Stimulated activated naive B cell treated with anti-CD40 and anti-IgM and Interleukin-4, amounts not matched to agents 10 μg/mL and 1 μg/mL and 100 μg/mL, for 72 hours (primary cell): ENCODE measurements around the gene CALR3.
"Not testable (repeated sequence)": the region's sequence is repeated elsewhere in the genome, so short reads cannot be mapped to it uniquely, and the experiment has no call there.

ENCODE experiments used
- ATAC-seq, 2 donors: fragments of 150-1000 bp; cut with Tn5 transposase; replicated peaks; 2 replicates each; pipeline ENCODE4 v1.10.0; 2021; ENCODE audit warnings: moderate library complexity in 1 of 2
- DNase-seq: peaks from one replicate; pipeline ENCODE4 v3.0.0; 2021
- H3K27ac Mint-ChIP-seq: one replicate; pipeline ENCODE4 v1.8.0; 2022; ENCODE audit warnings: mild to moderate bottlenecking, mixed read lengths
- H3K27me3 Mint-ChIP-seq, 2 donors: one replicate each; pipeline ENCODE4 v1.8.0; 2022; ENCODE audit warnings: mixed read lengths in 2 of 2
- H3K36me3 Mint-ChIP-seq, 2 donors: one replicate each; pipeline ENCODE4 v1.8.0; 2022; ENCODE audit warnings: mixed read lengths in 2 of 2, mild to moderate bottlenecking in 1 of 2
- H3K4me1 Mint-ChIP-seq, 2 donors: one replicate each; pipeline ENCODE4 v1.8.0; 2022; ENCODE audit warnings: mixed read lengths in 2 of 2, mild to moderate bottlenecking in 1 of 2
- H3K4me3 Mint-ChIP-seq, 2 donors: one replicate each; pipeline ENCODE4 v1.8.0; 2022; ENCODE audit warnings: mild to moderate bottlenecking in 2 of 2, mixed read lengths in 2 of 2, moderate library complexity in 1 of 2
- H3K9me3 Mint-ChIP-seq, 2 donors: one replicate each; pipeline ENCODE4 v1.8.0; 2022; ENCODE audit warnings: mixed read lengths in 2 of 2, mild to moderate bottlenecking in 1 of 2

CALR3 gene

DNA sequence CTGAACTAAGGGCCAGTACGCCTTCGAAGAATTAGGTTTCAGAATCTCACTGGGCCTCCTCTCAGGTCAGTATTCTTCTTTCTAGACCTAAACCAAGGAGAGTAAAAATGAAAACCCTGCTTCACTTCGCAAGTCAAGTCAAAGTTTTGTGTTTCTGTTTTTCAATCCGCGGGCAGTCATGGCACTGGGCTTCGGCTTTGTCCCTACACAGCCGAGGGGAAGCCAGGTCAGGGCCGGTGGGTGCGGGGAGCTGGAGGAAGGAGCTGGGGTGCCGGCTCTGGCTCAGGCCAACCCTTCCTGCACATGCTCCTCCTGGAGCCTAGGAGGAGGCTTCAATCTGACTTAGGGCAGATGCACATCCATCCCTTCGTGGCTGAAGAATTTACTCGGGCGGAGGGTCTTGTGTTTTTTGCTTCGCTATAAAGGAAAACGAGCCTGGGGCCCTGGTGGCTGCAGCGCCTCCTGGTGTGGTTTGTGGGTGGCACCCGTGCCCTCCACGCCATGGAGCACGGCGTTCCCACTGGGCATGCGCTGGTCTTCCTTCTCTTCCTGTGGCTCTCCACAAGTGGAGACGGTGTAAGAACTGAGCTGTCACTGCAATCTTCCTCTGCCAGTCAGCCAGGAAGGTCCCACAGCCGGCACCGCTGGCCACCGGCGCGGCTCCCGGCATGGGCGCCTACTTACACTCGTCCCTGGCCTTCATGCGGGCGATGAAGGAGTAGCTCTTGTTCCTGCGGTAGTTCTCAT, 22.7 kb upstream of the CALR3 start:
- no peaks in the 10 kb centered on the region for H3K9me3 Mint-ChIP-seq
- ATAC-seq (no peak), DNase-seq (no peak)
- peaks cover 0 to 5% of the 10 kb centered on the region in 2 donors for H3K4me1 Mint-ChIP-seq
- peak overlapping the region in 1 of 2 donors; percentile 30 for H3K4me3 Mint-ChIP-seq
- H3K27me3 Mint-ChIP-seq, result no peaks in the 10 kb centered on the region
- peaks cover 43 to 64% of the 10 kb centered on the region in 2 donors for H3K36me3 Mint-ChIP-seq
- no peak overlapping the region for H3K27ac Mint-ChIP-seq

DNA sequence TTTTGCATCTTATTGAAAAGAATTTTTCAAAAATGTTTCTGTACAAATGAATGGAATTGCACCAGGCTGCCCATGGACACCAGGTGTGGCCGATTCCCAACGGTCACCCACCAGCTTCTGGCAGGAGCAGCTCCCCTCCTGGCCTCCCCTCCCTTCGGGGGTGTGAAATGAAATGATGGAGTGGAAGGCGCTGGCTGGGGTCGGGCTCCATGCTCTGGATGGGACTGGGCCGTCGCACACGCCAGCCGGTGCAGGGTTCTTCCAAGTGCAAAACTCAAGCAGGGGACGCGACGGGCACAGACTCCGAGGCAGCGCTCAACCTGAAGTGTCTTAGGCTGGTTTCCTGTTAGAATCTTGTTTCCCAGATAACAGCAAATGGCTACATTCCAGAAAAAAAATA, 22.1 kb upstream of the CALR3 start:
- peaks cover 0 to 5% of the 10 kb centered on the region in 2 donors for H3K4me1 Mint-ChIP-seq
- peaks cover 41 to 63% of the 10 kb centered on the region in 2 donors for H3K36me3 Mint-ChIP-seq
- H3K9me3 Mint-ChIP-seq, result no peaks in the 10 kb centered on the region
- no peaks in the 10 kb centered on the region for H3K27me3 Mint-ChIP-seq
- DNase-seq (no peak), ATAC-seq (no peak)
- no peak overlapping the region for H3K27ac Mint-ChIP-seq
- no peak overlapping the region for H3K4me3 Mint-ChIP-seq

DNA sequence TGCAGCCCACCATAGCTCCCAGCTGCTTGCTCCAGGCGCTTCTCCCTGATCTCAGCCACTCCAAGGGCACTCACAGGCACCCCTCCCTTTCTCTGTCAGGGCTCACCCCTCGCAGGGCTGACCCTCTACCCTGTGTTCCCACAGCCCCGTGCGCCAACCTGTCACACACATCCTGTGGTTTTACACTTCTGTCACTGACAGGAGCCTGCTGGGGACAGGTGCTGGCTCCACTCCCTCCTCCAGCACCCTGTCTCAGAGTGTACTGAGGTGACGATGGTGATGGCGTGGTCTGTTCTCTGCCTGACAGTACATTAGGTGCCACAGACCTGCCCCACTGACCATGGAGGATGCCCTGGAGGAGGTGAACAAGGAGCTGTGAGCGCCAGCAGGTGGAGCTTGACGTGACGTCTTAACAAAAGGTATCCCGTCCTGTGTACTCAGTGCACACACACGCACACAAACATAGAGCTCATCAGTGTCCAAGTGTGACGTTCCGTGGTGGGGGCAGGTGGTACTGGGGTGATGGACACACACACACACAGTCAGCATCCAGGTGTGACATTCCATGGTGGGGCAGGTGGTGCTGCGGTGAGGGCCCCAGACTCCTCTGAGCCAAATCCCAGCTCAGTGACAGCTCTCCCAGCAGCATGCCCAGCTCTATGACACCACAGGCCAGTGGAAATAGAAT, 21.1 kb upstream of the CALR3 start:
- H3K4me1 Mint-ChIP-seq, result peaks cover 0 to 5% of the 10 kb centered on the region in 2 donors
- H3K4me3 Mint-ChIP-seq, result no peak overlapping the region
- H3K27me3 Mint-ChIP-seq, result no peaks in the 10 kb centered on the region
- H3K27ac Mint-ChIP-seq, result peak overlapping the region; percentile 25
- ATAC-seq, result peak; percentile 13 to 22
- no peak for DNase-seq
- no peaks in the 10 kb centered on the region for H3K9me3 Mint-ChIP-seq
- H3K36me3 Mint-ChIP-seq, result peaks cover 40 to 60% of the 10 kb centered on the region in 2 donors

DNA sequence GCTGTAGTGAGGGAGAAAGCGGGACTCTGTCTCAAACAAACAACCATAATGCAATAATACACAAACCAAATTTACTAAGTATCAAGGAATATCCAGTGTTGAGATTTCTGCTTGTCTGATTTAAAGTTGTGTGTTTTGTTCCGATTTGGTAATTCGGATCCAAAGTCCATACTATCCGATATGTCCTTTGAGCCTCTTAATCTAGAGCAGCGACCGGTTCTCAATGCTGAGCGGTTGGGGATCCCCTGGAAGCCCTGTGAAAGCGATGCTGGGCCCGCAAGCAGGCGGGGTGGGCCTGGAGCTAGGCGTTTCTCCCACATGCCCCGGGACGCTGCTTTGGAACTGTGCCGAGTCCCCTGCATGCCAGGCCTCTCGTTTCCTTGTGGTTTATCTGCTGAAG, 20.4 kb upstream of the CALR3 start:
- Mint-ChIP-seq H3K9me3 (no peaks in the 10 kb centered on the region), H3K4me1 (peaks cover 0 to 5% of the 10 kb centered on the region in 2 donors), H3K36me3 (peaks cover 40 to 64% of the 10 kb centered on the region in 2 donors), H3K27ac (no peak overlapping the region), H3K4me3 (no peak overlapping the region), H3K27me3 (no peaks in the 10 kb centered on the region)
- ATAC-seq (no peak), DNase-seq (no peak)

DNA sequence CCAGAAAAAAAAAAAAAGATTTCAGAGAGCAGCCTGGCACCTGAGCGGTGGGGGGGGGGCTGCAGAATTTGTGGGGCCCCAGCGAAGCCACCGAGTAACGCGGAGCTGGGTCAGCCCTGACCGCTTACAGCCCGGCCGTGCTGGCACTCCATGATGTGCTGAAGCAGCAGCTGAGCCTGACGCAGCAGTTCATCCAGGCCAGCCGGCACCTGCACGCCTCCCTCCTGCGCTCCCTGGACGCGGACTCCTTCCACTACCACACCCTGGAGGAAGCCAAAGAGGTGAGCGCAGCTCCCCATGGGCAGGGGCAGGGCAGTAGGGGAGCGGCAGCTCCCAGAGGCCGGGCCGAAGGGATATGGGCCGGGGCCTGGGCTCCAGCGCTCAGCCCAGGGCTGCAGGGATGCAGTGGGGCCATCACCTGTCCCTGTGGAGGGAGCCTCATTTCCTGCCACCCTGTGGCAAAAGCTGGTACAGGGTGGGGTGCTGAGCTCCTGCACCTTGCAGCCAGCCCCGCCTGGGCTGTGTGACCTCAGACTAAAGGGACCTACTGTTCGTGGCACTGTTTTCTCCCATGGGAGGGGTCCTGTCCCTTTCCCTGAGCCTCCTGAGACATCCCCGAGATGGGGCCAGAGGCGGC, 18.5 kb upstream of the CALR3 start:
- H3K27ac Mint-ChIP-seq, result no peak overlapping the region
- peak in 1 of 2 donors; percentile 40 for ATAC-seq
- no peak for DNase-seq
- no peak overlapping the region for H3K4me3 Mint-ChIP-seq
- no peaks in the 10 kb centered on the region for H3K27me3 Mint-ChIP-seq
- H3K4me1 Mint-ChIP-seq, result peaks cover 0 to 5% of the 10 kb centered on the region in 2 donors
- peaks cover 30 to 54% of the 10 kb centered on the region in 2 donors for H3K36me3 Mint-ChIP-seq
- no peaks in the 10 kb centered on the region for H3K9me3 Mint-ChIP-seq

DNA sequence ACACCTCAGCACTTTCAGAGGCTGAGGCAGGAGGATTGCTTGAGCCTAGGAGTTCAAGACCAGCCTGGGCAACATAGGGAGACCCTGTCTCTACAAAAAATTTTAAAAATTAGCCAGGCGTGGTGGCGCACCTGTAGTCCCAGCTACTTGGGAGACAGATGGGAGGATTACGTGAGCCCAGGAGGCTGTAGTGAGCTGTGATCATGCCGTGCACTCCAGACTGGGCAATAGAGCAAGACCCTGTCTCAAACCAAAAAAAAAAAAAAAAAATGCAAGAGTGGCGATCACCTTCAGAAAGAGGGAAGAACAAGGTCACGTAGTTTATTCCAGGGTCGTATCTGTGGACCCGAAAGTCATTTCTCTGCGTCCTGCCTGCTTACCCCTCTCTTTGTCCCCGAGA, 16.6 kb upstream of the CALR3 start:
- DNase-seq, ATAC-seq, H3K4me1 Mint-ChIP-seq, H3K27ac Mint-ChIP-seq, H3K27me3 Mint-ChIP-seq, H3K9me3 Mint-ChIP-seq, H3K4me3 Mint-ChIP-seq: not testable (repeated sequence)
- peaks cover 26 to 44% of the 10 kb centered on the region in 2 donors for H3K36me3 Mint-ChIP-seq

DNA sequence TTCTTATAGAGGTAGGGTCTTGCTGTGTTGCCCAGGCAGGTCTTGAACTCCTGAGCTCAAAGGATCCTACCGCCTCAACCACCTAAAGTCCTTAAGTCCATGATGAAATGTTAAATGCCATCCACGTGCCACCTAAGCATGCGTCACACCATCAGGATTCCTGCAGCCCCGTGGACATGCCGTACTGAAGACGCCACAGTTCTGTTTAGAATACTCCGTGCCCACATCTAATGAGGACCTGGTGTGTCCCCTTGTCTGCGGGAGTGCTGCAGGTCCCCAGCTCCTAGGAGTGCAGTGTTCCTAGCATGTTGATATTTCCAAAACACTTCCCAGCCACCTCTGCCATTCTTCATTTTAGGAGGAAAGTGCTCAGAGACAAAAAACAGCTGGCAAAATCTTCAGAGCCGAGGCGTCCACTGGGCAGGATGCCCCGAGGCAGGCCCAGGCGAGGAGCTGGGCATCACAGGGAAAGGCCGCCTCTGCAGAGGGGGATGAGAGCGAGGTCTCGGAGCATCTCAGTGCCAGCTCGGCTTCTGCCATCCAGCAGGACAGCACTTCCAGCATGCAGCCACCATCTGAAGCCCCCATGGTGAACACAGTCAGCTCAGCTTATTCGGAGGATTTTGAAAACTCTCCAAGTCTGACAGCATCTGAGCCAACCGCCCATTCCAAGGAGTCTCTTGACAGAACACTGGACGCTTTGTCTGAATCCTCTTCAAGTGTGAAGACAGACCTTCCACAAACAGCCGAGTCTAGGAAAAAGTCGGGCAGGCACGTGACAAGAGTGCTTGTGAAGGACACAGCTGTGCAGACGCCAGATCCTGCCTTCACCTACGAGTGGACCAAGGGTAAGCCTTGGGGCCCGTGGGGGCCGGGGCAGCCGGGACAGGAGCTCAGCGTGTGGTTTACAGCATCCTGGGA, 13.4 kb upstream of the CALR3 start:
- Mint-ChIP-seq H3K4me1 (peaks cover 0 to 1% of the 10 kb centered on the region in 2 donors), H3K36me3 (peaks cover 21 to 34% of the 10 kb centered on the region in 2 donors), H3K4me3 (no peak overlapping the region), H3K9me3 (no peaks in the 10 kb centered on the region), H3K27me3 (no peaks in the 10 kb centered on the region), H3K27ac (no peak overlapping the region)
- ATAC-seq, result no peak
- no peak for DNase-seq

DNA sequence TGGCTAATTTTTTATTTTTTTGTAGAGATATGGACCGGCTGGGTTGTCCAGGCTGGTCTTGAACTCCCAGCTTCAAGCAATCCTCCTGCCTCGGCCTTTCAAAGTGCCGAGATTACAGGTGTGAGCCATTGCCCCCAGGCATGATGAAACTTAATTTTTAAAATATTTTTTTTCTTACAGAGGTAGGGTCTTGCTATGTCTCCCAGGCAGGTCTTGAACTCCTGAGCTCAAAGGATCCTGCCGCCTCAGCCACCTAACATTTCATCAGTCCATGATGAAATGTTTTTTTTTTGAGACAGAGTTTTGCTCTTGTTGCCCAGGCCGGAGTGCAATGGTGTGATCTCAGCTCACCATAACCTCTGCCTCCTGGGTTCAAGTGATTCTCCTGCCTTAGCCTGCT, 12.6 kb upstream of the CALR3 start:
- Mint-ChIP-seq H3K27me3 (no peaks in the 10 kb centered on the region), H3K36me3 (peaks cover 27 to 34% of the 10 kb centered on the region in 2 donors), H3K4me1 (peaks cover 0 to 1% of the 10 kb centered on the region in 2 donors), H3K4me3 (no peak overlapping the region), H3K27ac (no peak overlapping the region), H3K9me3 (no peaks in the 10 kb centered on the region)
- ATAC-seq, result no peak
- no peak for DNase-seq

DNA sequence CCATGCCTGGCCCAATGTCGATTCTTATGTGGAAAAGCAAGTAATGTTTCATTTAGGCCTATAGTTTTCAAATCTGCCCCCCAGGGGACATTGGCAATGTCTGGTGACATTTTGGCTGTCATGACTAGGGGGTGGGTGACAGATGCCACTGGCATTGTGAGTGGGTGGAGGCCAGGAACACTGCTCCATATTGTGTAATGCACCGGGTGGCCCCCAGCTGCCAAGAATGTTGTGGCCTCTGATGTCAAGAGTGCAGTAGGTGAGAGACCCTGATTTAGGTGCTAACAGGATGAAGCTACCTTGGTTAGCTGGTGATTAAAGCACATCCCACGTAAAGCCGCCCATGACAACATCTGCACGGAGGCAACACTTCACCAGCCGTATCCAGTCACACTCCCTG, 11.0 kb upstream of the CALR3 start:
- no peaks in the 10 kb centered on the region for H3K9me3 Mint-ChIP-seq
- no peak overlapping the region for H3K4me3 Mint-ChIP-seq
- H3K27me3 Mint-ChIP-seq, result no peaks in the 10 kb centered on the region
- H3K36me3 Mint-ChIP-seq, result peaks cover 23 to 31% of the 10 kb centered on the region in 2 donors
- ATAC-seq (no peak), DNase-seq (no peak)
- no peak overlapping the region for H3K27ac Mint-ChIP-seq
- H3K4me1 Mint-ChIP-seq, result peaks cover 0 to 1% of the 10 kb centered on the region in 2 donors

DNA sequence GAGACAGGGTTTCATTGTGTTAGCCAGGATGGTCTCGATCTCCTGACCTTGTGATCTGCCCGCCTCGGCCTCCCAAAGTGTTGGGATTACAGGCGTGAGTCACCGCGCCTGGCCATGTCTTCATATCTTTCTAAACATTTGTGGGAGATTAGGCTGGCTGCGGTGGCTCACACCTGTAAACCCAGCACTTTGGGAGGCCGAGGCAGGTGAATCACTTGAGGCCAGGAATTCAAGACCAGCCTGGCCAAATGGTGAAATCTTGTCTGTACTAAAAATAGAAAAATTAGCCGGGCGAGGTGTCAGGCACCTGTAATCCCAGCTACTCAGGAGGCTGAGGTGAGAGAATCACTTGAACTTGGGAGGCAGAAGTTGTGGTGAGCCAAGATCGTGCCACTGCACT, 10.2 kb upstream of the CALR3 start:
- peaks cover 22 to 29% of the 10 kb centered on the region in 2 donors for H3K36me3 Mint-ChIP-seq
- not testable (repeated sequence) for H3K27ac Mint-ChIP-seq, H3K27me3 Mint-ChIP-seq, ATAC-seq, DNase-seq, H3K4me1 Mint-ChIP-seq, H3K4me3 Mint-ChIP-seq, H3K9me3 Mint-ChIP-seq

DNA sequence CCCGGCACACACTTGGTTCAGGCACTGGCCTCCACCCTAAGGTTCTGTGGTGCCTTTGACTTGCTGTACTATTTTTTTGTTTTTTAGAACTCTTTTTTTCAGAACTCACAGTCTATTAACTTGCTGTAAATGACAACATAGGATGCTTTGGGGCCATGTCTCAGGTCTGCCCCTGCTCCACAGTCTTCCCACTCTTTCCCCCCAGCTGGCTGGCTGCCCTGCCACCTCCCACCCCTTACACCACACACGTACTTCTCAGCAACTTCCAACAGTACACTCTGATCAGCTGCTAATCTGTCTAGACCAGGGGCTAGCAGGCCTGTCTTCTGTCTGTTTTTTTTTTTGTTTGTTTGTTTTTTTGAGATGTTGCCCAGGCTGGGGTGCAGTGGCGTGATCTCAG, 8.3 kb upstream of the CALR3 start:
- peaks cover 0 to 2% of the 10 kb centered on the region in 2 donors for H3K4me1 Mint-ChIP-seq
- no peaks in the 10 kb centered on the region for H3K9me3 Mint-ChIP-seq
- H3K4me3 Mint-ChIP-seq, result no peak overlapping the region
- no peak for DNase-seq
- no peak overlapping the region for H3K27ac Mint-ChIP-seq
- H3K36me3 Mint-ChIP-seq, result peaks cover 17 to 24% of the 10 kb centered on the region in 2 donors
- no peaks in the 10 kb centered on the region for H3K27me3 Mint-ChIP-seq
- ATAC-seq, result no peak

DNA sequence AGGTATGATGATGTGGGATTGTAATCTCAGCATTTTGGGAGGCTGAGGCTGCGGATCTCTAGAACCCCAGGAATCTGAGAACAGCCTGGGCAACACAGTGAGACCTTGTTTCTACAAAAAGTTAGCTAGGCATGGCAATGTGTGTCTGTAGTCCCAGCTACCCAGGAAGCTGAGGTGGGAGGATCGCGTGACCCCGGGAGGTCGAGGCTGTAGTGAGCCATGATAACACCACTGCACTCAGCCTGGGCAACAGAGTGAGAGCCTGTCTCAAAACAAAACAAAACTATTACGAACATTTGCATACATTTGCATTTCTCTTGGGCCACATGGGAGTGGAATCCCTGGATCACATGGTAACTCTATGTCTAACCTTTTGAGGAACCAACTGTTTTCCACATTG, 1.9 kb upstream of the CALR3 start:
- Mint-ChIP-seq H3K4me3 (peak overlapping the region in 1 of 2 donors; percentile 50), H3K9me3 (no peaks in the 10 kb centered on the region), H3K36me3 (peaks cover 9 to 13% of the 10 kb centered on the region in 2 donors), H3K27me3 (no peaks in the 10 kb centered on the region), H3K4me1 (peaks cover 9 to 28% of the 10 kb centered on the region in 2 donors), H3K27ac (no peak overlapping the region)
- ATAC-seq, result no peak
- DNase-seq, result no peak

DNA sequence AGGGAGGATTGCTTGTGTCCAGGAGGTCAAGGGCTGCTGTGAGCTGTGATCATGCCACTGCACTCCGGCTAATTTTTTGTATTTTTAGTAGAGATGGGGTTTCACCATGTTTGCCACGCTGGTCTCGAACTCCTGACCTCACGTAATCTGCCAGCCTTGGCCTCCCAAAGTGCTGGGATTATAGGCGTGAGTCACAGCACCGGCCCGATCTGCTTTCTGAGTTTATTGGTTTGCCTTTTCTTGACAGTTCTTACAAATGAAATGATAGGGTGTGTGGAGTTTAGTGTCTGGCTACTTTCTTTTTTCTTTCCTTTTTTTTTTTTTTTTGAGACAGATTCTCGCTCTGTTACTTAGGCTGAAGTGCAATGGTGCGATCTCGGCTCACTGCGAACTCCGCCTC, 1.1 kb upstream of the CALR3 start:
- ATAC-seq, result no peak
- Mint-ChIP-seq H3K4me3 (peak overlapping the region; percentile 90 to 95), H3K27me3 (no peaks in the 10 kb centered on the region), H3K9me3 (no peaks in the 10 kb centered on the region), H3K27ac (peak overlapping the region; percentile 91), H3K4me1 (peaks cover 9 to 28% of the 10 kb centered on the region in 2 donors), H3K36me3 (peaks cover 6 to 9% of the 10 kb centered on the region in 2 donors)
- no peak for DNase-seq

DNA sequence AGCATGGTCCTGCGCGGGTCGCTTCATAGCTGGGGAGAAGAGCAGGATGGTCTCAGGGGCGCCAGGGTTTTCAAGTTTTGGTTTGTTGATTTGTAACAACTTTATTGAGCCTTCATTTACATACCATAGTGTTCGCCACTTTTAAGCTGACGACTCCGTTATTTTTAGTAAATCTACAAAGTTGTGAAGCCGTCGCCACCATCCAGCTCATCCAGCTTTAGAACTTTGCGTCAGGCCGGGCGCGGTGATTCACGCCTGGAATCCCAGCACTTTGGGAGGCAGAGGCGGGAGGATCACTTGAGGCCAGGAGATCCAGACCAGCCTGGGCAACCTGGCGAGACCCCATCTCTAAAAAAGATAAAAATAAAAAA, 631 bp upstream of the CALR3 start:
- Mint-ChIP-seq H3K4me1 (peaks cover 9 to 28% of the 10 kb centered on the region in 2 donors), H3K36me3 (peaks cover 6 to 9% of the 10 kb centered on the region in 2 donors), H3K27ac (peak overlapping the region; percentile 91), H3K9me3 (no peaks in the 10 kb centered on the region), H3K27me3 (no peaks in the 10 kb centered on the region), H3K4me3 (peak overlapping the region; percentile 90 to 95)
- DNase-seq (no peak), ATAC-seq (no peak)
